H1 (cell line): ENCODE measurements around the gene PLD5. TPM values are rescaled to one million over a fixed set of nuclear protein-coding genes. Genes with fewer than 3 reads are reported as not detected.

Source experiments
- HDAC6 ChIP-seq: IDR thresholded peaks from one replicate; pipeline ENCODE4 v1.7.1; 2012; ENCODE audit warnings: low read depth, mild to moderate bottlenecking, inconsistent platforms, low read length, moderate library complexity
- MAFK ChIP-seq: IDR thresholded peaks from 2 replicates; pipeline ENCODE4 v1.6.1; 2012; ENCODE audit warnings: low read depth, mild to moderate bottlenecking, improper control_type of control experiment, low read length
- POLR2AphosphoS5 ChIP-seq: IDR thresholded peaks from 2 replicates; pipeline ENCODE4 v1.6.1; 2011; ENCODE audit warnings: low read depth, low read length
- RXRA ChIP-seq: IDR thresholded peaks from 2 replicates; pipeline ENCODE4 v1.6.1; 2011; ENCODE audit warnings: low read depth, mild to moderate bottlenecking, low read length, moderate library complexity; ENCODE audit not compliant: insufficient read depth
- polyA plus RNA-seq, 7 experiments: library from polyadenylated mRNA; depleted of rRNA in 3 of 7; stranded (reverse) in 5 of 7; unstranded in 2 of 7; fragments of >200 nt in 5 of 7; fragments of 200-250 nt in 2 of 7; gene quantifications; 1 replicate in 5 of 7; 2 replicates in 1 of 7; 4 replicates in 1 of 7; pipeline versions ENCODE4 v1.2.1 to v1.2.3, GENCODE V29; 2011 to 2013; ENCODE audit warnings: missing spikeins in 2 of 7, mixed read lengths in 2 of 7
- total RNA-seq: library from RNA; stranded (reverse); fragmentation: NEBNext Ultra II Directional; extraction: Animal tissue kit (Norgen Biotek cat#: 25700); gene quantifications from 2 replicates; pipeline ENCODE4 v1.2.1, GENCODE V29; 2021
- TF ChIP-seq, protein P1 (sequence below): fragments of 300-600 bp; sonication (generic); IDR thresholded peaks from 2 replicates; pipeline ENCODE4 v1.7.1; 2012; ENCODE audit warnings: low read length, moderate library complexity, mild to moderate bottlenecking, inconsistent platforms; ENCODE audit not compliant: insufficient replicate concordance

The PLD5 gene
- total and polyA plus RNA-seq, 2 of the 8 experiments (the other 6 are each of a cell fraction or from before 2014, with no cell fraction given), result 0.86 to 8.5 TPM

DNA sequence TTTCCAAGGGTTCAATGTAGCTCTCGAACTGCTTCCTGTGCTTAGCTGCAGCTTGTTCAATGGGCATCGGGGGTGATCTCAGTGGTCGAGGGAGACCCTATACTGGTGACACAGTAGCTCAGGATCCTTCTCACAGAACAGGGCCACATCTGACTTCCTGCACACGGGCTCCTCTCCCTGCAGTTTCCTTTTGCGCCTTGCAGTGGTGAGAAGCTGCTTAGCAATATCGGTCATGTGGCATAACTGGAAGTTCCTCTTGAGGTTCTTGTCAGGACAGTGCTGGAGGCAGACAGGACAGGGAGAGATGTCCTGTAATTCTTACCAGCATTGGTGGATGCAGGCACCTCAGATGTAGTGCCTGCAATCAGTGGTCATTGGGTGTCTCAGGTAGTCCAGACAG lies 385.1 kb downstream of the PLD5 start (continued):
- TF ChIP-seq HDAC6 (no peak), MAFK (no peak), RXRA (no peak), POLR2AphosphoS5 (no peak)
- TF ChIP-seq, protein P1, sequence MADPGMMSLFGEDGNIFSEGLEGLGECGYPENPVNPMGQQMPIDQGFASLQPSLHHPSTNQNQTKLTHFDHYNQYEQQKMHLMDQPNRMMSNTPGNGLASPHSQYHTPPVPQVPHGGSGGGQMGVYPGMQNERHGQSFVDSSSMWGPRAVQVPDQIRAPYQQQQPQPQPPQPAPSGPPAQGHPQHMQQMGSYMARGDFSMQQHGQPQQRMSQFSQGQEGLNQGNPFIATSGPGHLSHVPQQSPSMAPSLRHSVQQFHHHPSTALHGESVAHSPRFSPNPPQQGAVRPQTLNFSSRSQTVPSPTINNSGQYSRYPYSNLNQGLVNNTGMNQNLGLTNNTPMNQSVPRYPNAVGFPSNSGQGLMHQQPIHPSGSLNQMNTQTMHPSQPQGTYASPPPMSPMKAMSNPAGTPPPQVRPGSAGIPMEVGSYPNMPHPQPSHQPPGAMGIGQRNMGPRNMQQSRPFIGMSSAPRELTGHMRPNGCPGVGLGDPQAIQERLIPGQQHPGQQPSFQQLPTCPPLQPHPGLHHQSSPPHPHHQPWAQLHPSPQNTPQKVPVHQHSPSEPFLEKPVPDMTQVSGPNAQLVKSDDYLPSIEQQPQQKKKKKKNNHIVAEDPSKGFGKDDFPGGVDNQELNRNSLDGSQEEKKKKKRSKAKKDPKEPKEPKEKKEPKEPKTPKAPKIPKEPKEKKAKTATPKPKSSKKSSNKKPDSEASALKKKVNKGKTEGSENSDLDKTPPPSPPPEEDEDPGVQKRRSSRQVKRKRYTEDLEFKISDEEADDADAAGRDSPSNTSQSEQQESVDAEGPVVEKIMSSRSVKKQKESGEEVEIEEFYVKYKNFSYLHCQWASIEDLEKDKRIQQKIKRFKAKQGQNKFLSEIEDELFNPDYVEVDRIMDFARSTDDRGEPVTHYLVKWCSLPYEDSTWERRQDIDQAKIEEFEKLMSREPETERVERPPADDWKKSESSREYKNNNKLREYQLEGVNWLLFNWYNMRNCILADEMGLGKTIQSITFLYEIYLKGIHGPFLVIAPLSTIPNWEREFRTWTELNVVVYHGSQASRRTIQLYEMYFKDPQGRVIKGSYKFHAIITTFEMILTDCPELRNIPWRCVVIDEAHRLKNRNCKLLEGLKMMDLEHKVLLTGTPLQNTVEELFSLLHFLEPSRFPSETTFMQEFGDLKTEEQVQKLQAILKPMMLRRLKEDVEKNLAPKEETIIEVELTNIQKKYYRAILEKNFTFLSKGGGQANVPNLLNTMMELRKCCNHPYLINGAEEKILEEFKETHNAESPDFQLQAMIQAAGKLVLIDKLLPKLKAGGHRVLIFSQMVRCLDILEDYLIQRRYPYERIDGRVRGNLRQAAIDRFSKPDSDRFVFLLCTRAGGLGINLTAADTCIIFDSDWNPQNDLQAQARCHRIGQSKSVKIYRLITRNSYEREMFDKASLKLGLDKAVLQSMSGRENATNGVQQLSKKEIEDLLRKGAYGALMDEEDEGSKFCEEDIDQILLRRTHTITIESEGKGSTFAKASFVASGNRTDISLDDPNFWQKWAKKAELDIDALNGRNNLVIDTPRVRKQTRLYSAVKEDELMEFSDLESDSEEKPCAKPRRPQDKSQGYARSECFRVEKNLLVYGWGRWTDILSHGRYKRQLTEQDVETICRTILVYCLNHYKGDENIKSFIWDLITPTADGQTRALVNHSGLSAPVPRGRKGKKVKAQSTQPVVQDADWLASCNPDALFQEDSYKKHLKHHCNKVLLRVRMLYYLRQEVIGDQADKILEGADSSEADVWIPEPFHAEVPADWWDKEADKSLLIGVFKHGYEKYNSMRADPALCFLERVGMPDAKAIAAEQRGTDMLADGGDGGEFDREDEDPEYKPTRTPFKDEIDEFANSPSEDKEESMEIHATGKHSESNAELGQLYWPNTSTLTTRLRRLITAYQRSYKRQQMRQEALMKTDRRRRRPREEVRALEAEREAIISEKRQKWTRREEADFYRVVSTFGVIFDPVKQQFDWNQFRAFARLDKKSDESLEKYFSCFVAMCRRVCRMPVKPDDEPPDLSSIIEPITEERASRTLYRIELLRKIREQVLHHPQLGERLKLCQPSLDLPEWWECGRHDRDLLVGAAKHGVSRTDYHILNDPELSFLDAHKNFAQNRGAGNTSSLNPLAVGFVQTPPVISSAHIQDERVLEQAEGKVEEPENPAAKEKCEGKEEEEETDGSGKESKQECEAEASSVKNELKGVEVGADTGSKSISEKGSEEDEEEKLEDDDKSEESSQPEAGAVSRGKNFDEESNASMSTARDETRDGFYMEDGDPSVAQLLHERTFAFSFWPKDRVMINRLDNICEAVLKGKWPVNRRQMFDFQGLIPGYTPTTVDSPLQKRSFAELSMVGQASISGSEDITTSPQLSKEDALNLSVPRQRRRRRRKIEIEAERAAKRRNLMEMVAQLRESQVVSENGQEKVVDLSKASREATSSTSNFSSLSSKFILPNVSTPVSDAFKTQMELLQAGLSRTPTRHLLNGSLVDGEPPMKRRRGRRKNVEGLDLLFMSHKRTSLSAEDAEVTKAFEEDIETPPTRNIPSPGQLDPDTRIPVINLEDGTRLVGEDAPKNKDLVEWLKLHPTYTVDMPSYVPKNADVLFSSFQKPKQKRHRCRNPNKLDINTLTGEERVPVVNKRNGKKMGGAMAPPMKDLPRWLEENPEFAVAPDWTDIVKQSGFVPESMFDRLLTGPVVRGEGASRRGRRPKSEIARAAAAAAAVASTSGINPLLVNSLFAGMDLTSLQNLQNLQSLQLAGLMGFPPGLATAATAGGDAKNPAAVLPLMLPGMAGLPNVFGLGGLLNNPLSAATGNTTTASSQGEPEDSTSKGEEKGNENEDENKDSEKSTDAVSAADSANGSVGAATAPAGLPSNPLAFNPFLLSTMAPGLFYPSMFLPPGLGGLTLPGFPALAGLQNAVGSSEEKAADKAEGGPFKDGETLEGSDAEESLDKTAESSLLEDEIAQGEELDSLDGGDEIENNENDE, result no peak
